Fibroblast of lung (primary cell): ENCODE data around the gene MIPOL1. TPM values are rescaled to one million over a fixed set of nuclear protein-coding genes. Genes with fewer than 3 reads are reported as not detected.
A peak's percentile ranks its signal among the peaks of the same experiment; 100 is the strongest.

Experiments used
- DNase-seq, 2 donors: peaks; one replicate each; pipeline versions ENCODE4 v3.0.0 to v3.0.0-alpha.2; 2010; ENCODE audit warnings: low read depth in 2 of 2
- H2AFZ ChIP-seq: 2 replicates; pipeline ENCODE4 v1.5.1; 2012; ENCODE audit warnings: low read length, control low read depth, inconsistent platforms
- H3K27ac ChIP-seq: 2 replicates; pipeline ENCODE4 v1.5.1; 2011; ENCODE audit warnings: low read length, control low read depth; ENCODE audit not compliant: insufficient read depth
- H3K27me3 ChIP-seq: 2 replicates; pipeline ENCODE4 v1.5.1; 2011; ENCODE audit warnings: mild to moderate bottlenecking, low read length; ENCODE audit not compliant: control insufficient read depth, insufficient read depth
- H3K36me3 ChIP-seq: 2 replicates; pipeline ENCODE4 v1.5.1; 2011; ENCODE audit warnings: low read length; ENCODE audit not compliant: control insufficient read depth, insufficient read depth
- H3K4me1 ChIP-seq: 2 replicates; pipeline ENCODE4 v1.5.1; 2011; ENCODE audit warnings: low read length; ENCODE audit not compliant: control insufficient read depth, insufficient read depth; ENCODE audit errors: extremely low read depth
- H3K4me2 ChIP-seq: 2 replicates; pipeline ENCODE4 v1.5.1; 2011; ENCODE audit warnings: low read length, control low read depth; ENCODE audit not compliant: insufficient read depth; ENCODE audit errors: extremely low read depth
- H3K4me3 ChIP-seq, 4 experiments: fragments of 200-600 bp in 1 of 4; sonication (generic) in 1 of 4; replicated peaks in 1 of 4; 2 replicates each; pipeline ENCODE4 v1.5.1; 2011 to 2016; ENCODE audit warnings: low read length in 4 of 4, low read depth in 3 of 4, mild to moderate bottlenecking in 3 of 4, control low read depth in 2 of 4, inconsistent platforms in 1 of 4, mixed read lengths in 1 of 4; ENCODE audit not compliant: insufficient read depth in 1 of 4; ENCODE audit errors: control extremely low read depth in 1 of 4
- H3K79me2 ChIP-seq: 2 replicates; pipeline ENCODE4 v1.5.1; 2012; ENCODE audit warnings: mild to moderate bottlenecking, low read length, inconsistent platforms; ENCODE audit not compliant: control insufficient read depth, insufficient read depth
- H3K9ac ChIP-seq: 2 replicates; pipeline ENCODE4 v1.5.1; 2011; ENCODE audit warnings: mild to moderate bottlenecking, low read length, control low read depth; ENCODE audit not compliant: insufficient read depth
- H3K9me3 ChIP-seq: 2 replicates; pipeline ENCODE4 v1.5.1; 2012; ENCODE audit warnings: low read depth, low read length; ENCODE audit not compliant: control insufficient read depth, insufficient read depth
- H4K20me1 ChIP-seq: 2 replicates; pipeline ENCODE4 v1.5.1; 2011; ENCODE audit warnings: low read length; ENCODE audit not compliant: control insufficient read depth, insufficient read depth; ENCODE audit errors: extremely low read depth
- CTCF ChIP-seq, 2 donors: IDR thresholded peaks in 1 of 2; conservative IDR thresholded peaks in 1 of 2; 1 replicate in 1 of 2; 2 replicates in 1 of 2; pipeline ENCODE4 v1.5.1; 2011 to 2012; ENCODE audit warnings: low read length in 2 of 2, control low read depth in 1 of 2, inconsistent platforms in 1 of 2, low read depth in 1 of 2, mild to moderate bottlenecking in 1 of 2
- EZH2 ChIP-seq: IDR thresholded peaks from 2 replicates; pipeline ENCODE4 v1.5.1; 2012; ENCODE audit warnings: low read length, control low read depth, mild to moderate bottlenecking; ENCODE audit errors: missing control alignments
- polyA plus RNA-seq, 2 donors: library from polyadenylated mRNA; depleted of rRNA in 1 of 2; stranded (reverse) in 1 of 2; unstranded in 1 of 2; fragments of >200 nt; gene quantifications; 2 replicates each; pipeline ENCODE4 v1.2.1, GENCODE V29; 2011 to 2012; ENCODE audit warnings: missing spikeins in 1 of 2
- total RNA-seq: library from RNA; depleted of rRNA; stranded (reverse); fragments of >200 nt; gene quantifications from 2 replicates; pipeline ENCODE4 v1.2.1, GENCODE V29; 2014

The MIPOL1 gene
- total and polyA plus RNA-seq, 2 donors (not counting 1 experiment from before 2014, with no cell fraction given), result 6.4 to 8.6 TPM

- no peak overlapping the region for H3K9ac ChIP-seq
- no peak overlapping the region for H3K27ac ChIP-seq
- DNase-seq, result no peak
- H3K4me3 ChIP-seq, result no peak overlapping the region
- no peaks in the 10 kb centered on the region for H4K20me1 ChIP-seq
- no peak overlapping the region for H2AFZ ChIP-seq
- H3K9me3 ChIP-seq, result no peaks in the 10 kb centered on the region
- peaks cover 77% of the 10 kb centered on the region for H3K27me3 ChIP-seq
- no peaks in the 10 kb centered on the region for H3K79me2 ChIP-seq
- H3K4me1 ChIP-seq, result no peaks in the 10 kb centered on the region
- H3K4me2 ChIP-seq, result no peak overlapping the region
- no peaks in the 10 kb centered on the region for H3K36me3 ChIP-seq
- TF ChIP-seq CTCF (conservative IDR thresholded peaks at IDR 0.05 in 1 of 2, IDR thresholded peaks at IDR 0.05 in 1 of 2; ENCODE audit: low read depth in 1 of 2, low read length in 2 of 2) (no peak), EZH2 (peak; percentile 92)
Measured at GRCh38 chr14:37591941-37592481, 394.3 kb downstream of the MIPOL1 start.

GRCh38 chr14:37592482-37593408 lies 395.0 kb downstream of the MIPOL1 start:
- H3K27ac ChIP-seq, result no peak overlapping the region
- H4K20me1 ChIP-seq, result no peaks in the 10 kb centered on the region
- no peak for DNase-seq
- H3K4me3 ChIP-seq, result no peak overlapping the region
- H3K4me2 ChIP-seq, result no peak overlapping the region
- H3K9ac ChIP-seq, result no peak overlapping the region
- no peak overlapping the region for H2AFZ ChIP-seq
- no peaks in the 10 kb centered on the region for H3K36me3 ChIP-seq
- no peaks in the 10 kb centered on the region for H3K4me1 ChIP-seq
- H3K27me3 ChIP-seq, result peaks cover 79% of the 10 kb centered on the region
- H3K9me3 ChIP-seq, result no peaks in the 10 kb centered on the region
- no peaks in the 10 kb centered on the region for H3K79me2 ChIP-seq
- TF ChIP-seq EZH2 (peak; percentile 72), CTCF (conservative IDR thresholded peaks at IDR 0.05 in 1 of 2, IDR thresholded peaks at IDR 0.05 in 1 of 2; ENCODE audit: low read depth in 1 of 2, low read length in 2 of 2) (no peak)

GRCh38 chr14:37593511-37594237 lies 395.9 kb downstream of the MIPOL1 start:
- no peak overlapping the region for H3K27ac ChIP-seq
- DNase-seq, result no peak
- no peaks in the 10 kb centered on the region for H3K4me1 ChIP-seq
- H3K36me3 ChIP-seq, result no peaks in the 10 kb centered on the region
- H3K27me3 ChIP-seq, result peaks cover 79% of the 10 kb centered on the region
- no peak overlapping the region for H3K9ac ChIP-seq
- H3K79me2 ChIP-seq, result no peaks in the 10 kb centered on the region
- H3K9me3 ChIP-seq, result no peaks in the 10 kb centered on the region
- H4K20me1 ChIP-seq, result no peaks in the 10 kb centered on the region
- no peak overlapping the region for H2AFZ ChIP-seq
- TF ChIP-seq EZH2, result no peak
- TF ChIP-seq CTCF (conservative IDR thresholded peaks at IDR 0.05 in 1 of 2, IDR thresholded peaks at IDR 0.05 in 1 of 2; ENCODE audit: low read depth in 1 of 2, low read length in 2 of 2), result no peak
- peak overlapping the region in 2 of 4 experiments; percentile 62 to 71 for H3K4me3 ChIP-seq
- peak overlapping the region; percentile 56 for H3K4me2 ChIP-seq
